Measurements from ENCODE around the gene ACACB.

DNA sequence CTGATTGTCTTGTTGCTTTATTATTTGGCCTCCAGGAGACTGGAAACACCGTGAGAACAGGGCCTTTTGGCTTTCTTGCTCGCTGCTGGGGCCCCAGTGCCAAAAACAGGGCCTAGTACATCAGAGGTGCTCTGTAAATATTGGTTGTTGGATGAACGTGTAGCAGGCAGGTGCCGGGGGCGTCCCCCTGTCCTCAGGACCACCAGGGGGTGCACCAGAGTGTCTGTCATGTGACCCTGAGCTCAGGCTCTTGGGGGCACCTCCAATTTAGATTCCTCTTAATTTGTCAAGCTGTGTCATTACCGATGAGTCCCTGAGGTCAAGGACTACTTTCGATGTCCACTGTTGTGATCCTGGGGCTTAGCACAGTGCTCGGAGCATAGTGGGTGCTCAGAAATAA is 87.1 kb downstream of the ACACB start:
- TF ChIP-seq CTCF (IDR thresholded peaks at IDR 0.05) (no peak), POLR2A (IDR thresholded peaks at IDR 0.05) (no peak)

All from esophagus squamous epithelium (tissue), 4 donors.